Measurements from ENCODE around the gene ZNF830. TPM values are rescaled to one million over a fixed set of nuclear protein-coding genes. Genes with fewer than 3 reads are reported as not detected.

Gene ZNF830
- total and polyA plus RNA-seq, 2 of the 13 experiments (the other 11 are each of a cell fraction or from before 2014, with no cell fraction given): 6.1 to 19.0 TPM

DNA sequence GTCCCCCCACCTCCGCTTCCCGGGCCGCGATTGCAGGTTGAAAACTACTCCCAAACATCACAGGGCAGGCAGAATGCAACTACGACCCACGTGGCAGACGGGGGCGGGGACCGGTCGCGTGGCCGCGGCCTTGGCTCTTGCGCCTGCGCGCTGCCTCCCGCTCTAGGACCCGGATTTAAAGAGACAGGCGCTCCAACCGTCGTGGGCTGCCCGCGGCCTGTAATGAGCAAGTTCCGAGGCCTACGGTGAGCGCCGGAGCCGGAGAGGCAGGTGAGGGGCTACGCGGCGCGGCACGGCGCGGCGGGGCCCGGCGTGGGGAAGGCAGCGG, 19.0 kb downstream of the ZNF830 start, which contains the start of gene LIG3 (continued):
- TF ChIP-seq, protein P1, sequence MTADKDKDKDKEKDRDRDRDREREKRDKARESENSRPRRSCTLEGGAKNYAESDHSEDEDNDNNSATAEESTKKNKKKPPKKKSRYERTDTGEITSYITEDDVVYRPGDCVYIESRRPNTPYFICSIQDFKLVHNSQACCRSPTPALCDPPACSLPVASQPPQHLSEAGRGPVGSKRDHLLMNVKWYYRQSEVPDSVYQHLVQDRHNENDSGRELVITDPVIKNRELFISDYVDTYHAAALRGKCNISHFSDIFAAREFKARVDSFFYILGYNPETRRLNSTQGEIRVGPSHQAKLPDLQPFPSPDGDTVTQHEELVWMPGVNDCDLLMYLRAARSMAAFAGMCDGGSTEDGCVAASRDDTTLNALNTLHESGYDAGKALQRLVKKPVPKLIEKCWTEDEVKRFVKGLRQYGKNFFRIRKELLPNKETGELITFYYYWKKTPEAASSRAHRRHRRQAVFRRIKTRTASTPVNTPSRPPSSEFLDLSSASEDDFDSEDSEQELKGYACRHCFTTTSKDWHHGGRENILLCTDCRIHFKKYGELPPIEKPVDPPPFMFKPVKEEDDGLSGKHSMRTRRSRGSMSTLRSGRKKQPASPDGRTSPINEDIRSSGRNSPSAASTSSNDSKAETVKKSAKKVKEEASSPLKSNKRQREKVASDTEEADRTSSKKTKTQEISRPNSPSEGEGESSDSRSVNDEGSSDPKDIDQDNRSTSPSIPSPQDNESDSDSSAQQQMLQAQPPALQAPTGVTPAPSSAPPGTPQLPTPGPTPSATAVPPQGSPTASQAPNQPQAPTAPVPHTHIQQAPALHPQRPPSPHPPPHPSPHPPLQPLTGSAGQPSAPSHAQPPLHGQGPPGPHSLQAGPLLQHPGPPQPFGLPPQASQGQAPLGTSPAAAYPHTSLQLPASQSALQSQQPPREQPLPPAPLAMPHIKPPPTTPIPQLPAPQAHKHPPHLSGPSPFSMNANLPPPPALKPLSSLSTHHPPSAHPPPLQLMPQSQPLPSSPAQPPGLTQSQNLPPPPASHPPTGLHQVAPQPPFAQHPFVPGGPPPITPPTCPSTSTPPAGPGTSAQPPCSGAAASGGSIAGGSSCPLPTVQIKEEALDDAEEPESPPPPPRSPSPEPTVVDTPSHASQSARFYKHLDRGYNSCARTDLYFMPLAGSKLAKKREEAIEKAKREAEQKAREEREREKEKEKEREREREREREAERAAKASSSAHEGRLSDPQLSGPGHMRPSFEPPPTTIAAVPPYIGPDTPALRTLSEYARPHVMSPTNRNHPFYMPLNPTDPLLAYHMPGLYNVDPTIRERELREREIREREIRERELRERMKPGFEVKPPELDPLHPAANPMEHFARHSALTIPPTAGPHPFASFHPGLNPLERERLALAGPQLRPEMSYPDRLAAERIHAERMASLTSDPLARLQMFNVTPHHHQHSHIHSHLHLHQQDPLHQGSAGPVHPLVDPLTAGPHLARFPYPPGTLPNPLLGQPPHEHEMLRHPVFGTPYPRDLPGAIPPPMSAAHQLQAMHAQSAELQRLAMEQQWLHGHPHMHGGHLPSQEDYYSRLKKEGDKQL (CRISPR knock-in tag; IDR thresholded peaks at IDR 0.05; ENCODE audit: low read depth): no peak
- TF ChIP-seq KLF13 (CRISPR knock-in tag; IDR thresholded peaks at IDR 0.05): no peak
- no peak for TF ChIP-seq ZNF12 (CRISPR knock-in tag; IDR thresholded peaks at IDR 0.05)
- TF ChIP-seq SIN3A (IDR thresholded peaks at IDR 0.05; ENCODE audit: borderline replicate concordance, low read depth, low read length): peak; percentile 92
- TF ChIP-seq NCOA5 (CRISPR knock-in tag; IDR thresholded peaks at IDR 0.05): no peak
- TF ChIP-seq, protein P2, sequence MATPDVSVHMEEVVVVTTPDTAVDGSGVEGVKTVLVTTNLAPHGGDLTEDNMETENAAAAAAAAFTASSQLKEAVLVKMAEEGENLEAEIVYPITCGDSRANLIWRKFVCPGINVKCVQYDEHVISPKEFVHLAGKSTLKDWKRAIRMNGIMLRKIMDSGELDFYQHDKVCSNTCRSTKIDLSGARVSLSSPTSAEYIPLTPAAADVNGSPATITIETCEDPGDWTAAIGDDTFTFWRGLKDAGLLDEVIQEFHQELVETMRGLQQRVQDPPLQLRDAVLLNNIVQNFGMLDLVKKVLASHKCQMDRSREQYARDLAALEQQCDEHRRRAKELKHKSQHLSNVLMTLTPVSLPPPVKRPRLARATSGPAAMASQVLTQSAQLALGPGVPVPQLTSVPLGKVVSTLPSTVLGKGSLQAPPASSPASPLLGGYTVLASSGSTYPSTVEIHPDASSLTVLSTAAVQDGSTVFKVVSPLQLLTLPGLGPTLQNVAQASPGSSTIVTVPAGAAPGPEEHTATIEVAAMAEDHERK (CRISPR knock-in tag; IDR thresholded peaks at IDR 0.05; ENCODE audit: low read depth): no peak
- peak; percentile 44; the same call in 1 of the 2 replicates for TF ChIP-seq FOXA3 (CRISPR knock-in tag; IDR thresholded peaks at IDR 0.05)
- TF ChIP-seq, protein P3, sequence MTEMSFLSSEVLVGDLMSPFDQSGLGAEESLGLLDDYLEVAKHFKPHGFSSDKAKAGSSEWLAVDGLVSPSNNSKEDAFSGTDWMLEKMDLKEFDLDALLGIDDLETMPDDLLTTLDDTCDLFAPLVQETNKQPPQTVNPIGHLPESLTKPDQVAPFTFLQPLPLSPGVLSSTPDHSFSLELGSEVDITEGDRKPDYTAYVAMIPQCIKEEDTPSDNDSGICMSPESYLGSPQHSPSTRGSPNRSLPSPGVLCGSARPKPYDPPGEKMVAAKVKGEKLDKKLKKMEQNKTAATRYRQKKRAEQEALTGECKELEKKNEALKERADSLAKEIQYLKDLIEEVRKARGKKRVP (CRISPR knock-in tag; IDR thresholded peaks at IDR 0.05): peak in 1 of 2 experiments; percentile 62; a peak in 1 of 4 replicates
- no peak for TF ChIP-seq NFKBIZ (CRISPR knock-in tag; IDR thresholded peaks at IDR 0.05)
- TF ChIP-seq ZNF761 (CRISPR knock-in tag; conservative IDR thresholded peaks at IDR 0.05): no peak; the same call in 1 of the 2 replicates
- no peak for TF ChIP-seq ARID2 (CRISPR knock-in tag; IDR thresholded peaks at IDR 0.05; ENCODE audit: borderline replicate concordance)
- TF ChIP-seq SNAI1 (CRISPR knock-in tag; IDR thresholded peaks at IDR 0.05; ENCODE audit: borderline replicate concordance): no peak
- no peak for TF ChIP-seq ZNF670 (CRISPR knock-in tag; IDR thresholded peaks at IDR 0.05; ENCODE audit: borderline replicate concordance)
- TF ChIP-seq SKIL (CRISPR knock-in tag; IDR thresholded peaks at IDR 0.05; ENCODE audit: borderline replicate concordance): no peak
- TF ChIP-seq ZSCAN30 (CRISPR knock-in tag; IDR thresholded peaks at IDR 0.05): no peak
- no peak for TF ChIP-seq ATM (IDR thresholded peaks at IDR 0.05; ENCODE audit: borderline replicate concordance)
- no peak for TF ChIP-seq NFIB (CRISPR knock-in tag; IDR thresholded peaks at IDR 0.05; ENCODE audit: borderline replicate concordance)
- peak; percentile 68 for TF ChIP-seq BCL6 (CRISPR knock-in tag; IDR thresholded peaks at IDR 0.05)
- no peak for TF ChIP-seq SMAD1 (CRISPR knock-in tag; IDR thresholded peaks at IDR 0.05; ENCODE audit: borderline replicate concordance, low read depth)
- TF ChIP-seq PBX3 (CRISPR knock-in tag; IDR thresholded peaks at IDR 0.05; ENCODE audit: borderline replicate concordance): no peak
